ENCODE results near the gene OR2A14.

- TF ChIP-seq CTCF (conservative IDR thresholded peaks at IDR 0.05 in 1 of 2, IDR thresholded peaks at IDR 0.05 in 1 of 2; ENCODE audit: low read depth in 1 of 2, low read length in 2 of 2) (no peak), EZH2 (IDR thresholded peaks at IDR 0.05; ENCODE audit: low read length, missing control alignments) (no peak)
Measured at GRCh38 chr7:144164784-144165183, 41.8 kb downstream of the OR2A14 start.
